ENCODE measurements around the gene RANBP3.

Gene RANBP3

GRCh38 chr19:6020166-6020882 lies 42.4 kb upstream of the RANBP3 start:
- Histone ChIP-seq H3K4me3 (ENCODE audit: insufficient read depth, low read depth, low read length) (no peak overlapping the region), H3K36me3 (ENCODE audit: control insufficient read depth, insufficient read depth, low read length) (no peaks in the 10 kb centered on the region), H3K9me3 (ENCODE audit: control insufficient read depth, low read length) (no peaks in the 10 kb centered on the region), H3K27ac (ENCODE audit: insufficient read depth, low read depth, low read length, poor library complexity, severe bottlenecking) (no peak overlapping the region), H3K4me1 (ENCODE audit: control insufficient read depth, insufficient read depth, low read length) (no peaks in the 10 kb centered on the region), H3K27me3 (ENCODE audit: control insufficient read depth, insufficient read depth, low read length, poor library complexity, severe bottlenecking) (peaks cover 3% of the 10 kb centered on the region)
- 92% methylated on average over 20 of the region's 20 CpGs for WGBS, 2 experiments

- Histone ChIP-seq H3K27me3 (ENCODE audit: control insufficient read depth, insufficient read depth, low read length, poor library complexity, severe bottlenecking) (peaks cover 3% of the 10 kb centered on the region), H3K4me1 (ENCODE audit: control insufficient read depth, insufficient read depth, low read length) (no peaks in the 10 kb centered on the region), H3K27ac (ENCODE audit: insufficient read depth, low read depth, low read length, poor library complexity, severe bottlenecking) (no peak overlapping the region), H3K4me3 (ENCODE audit: insufficient read depth, low read depth, low read length) (no peak overlapping the region), H3K9me3 (ENCODE audit: control insufficient read depth, low read length) (no peaks in the 10 kb centered on the region), H3K36me3 (ENCODE audit: control insufficient read depth, insufficient read depth, low read length) (no peaks in the 10 kb centered on the region)
- WGBS, 2 experiments = 56% methylated on average over 10 of the region's 10 CpGs
Measured at GRCh38 chr19:6018786-6019185, 40.8 kb upstream of the RANBP3 start.

- H3K4me3 ChIP-seq (ENCODE audit: insufficient read depth, low read depth, low read length) = no peak overlapping the region
- H3K27ac ChIP-seq (ENCODE audit: insufficient read depth, low read depth, low read length, poor library complexity, severe bottlenecking) = no peak overlapping the region
- H3K9me3 ChIP-seq (ENCODE audit: control insufficient read depth, low read length) = no peaks in the 10 kb centered on the region
- H3K4me1 ChIP-seq (ENCODE audit: control insufficient read depth, insufficient read depth, low read length) = no peaks in the 10 kb centered on the region
- 88 to 91% methylated on average over 9 to 10 of the region's 11 CpGs for WGBS, 2 experiments
- H3K27me3 ChIP-seq (ENCODE audit: control insufficient read depth, insufficient read depth, low read length, poor library complexity, severe bottlenecking) = peaks cover 3% of the 10 kb centered on the region
- no peaks in the 10 kb centered on the region for H3K36me3 ChIP-seq (ENCODE audit: control insufficient read depth, insufficient read depth, low read length)
Measured at GRCh38 chr19:6017576-6017975, 39.6 kb upstream of the RANBP3 start.

GRCh38 chr19:6015841-6016545 lies 38.1 kb upstream of the RANBP3 start:
- Histone ChIP-seq H3K27me3 (ENCODE audit: control insufficient read depth, insufficient read depth, low read length, poor library complexity, severe bottlenecking) (no peaks in the 10 kb centered on the region), H3K9me3 (ENCODE audit: control insufficient read depth, low read length) (no peaks in the 10 kb centered on the region), H3K36me3 (ENCODE audit: control insufficient read depth, insufficient read depth, low read length) (no peaks in the 10 kb centered on the region), H3K27ac (ENCODE audit: insufficient read depth, low read depth, low read length, poor library complexity, severe bottlenecking) (no peak overlapping the region), H3K4me3 (ENCODE audit: insufficient read depth, low read depth, low read length) (no peak overlapping the region), H3K4me1 (ENCODE audit: control insufficient read depth, insufficient read depth, low read length) (no peaks in the 10 kb centered on the region)
- 93 to 95% methylated on average over 26 of the region's 26 CpGs for WGBS, 2 experiments

GRCh38 chr19:6014551-6015135 lies 36.7 kb upstream of the RANBP3 start:
- Histone ChIP-seq H3K36me3 (ENCODE audit: control insufficient read depth, insufficient read depth, low read length) (no peaks in the 10 kb centered on the region), H3K4me1 (ENCODE audit: control insufficient read depth, insufficient read depth, low read length) (no peaks in the 10 kb centered on the region), H3K27me3 (ENCODE audit: control insufficient read depth, insufficient read depth, low read length, poor library complexity, severe bottlenecking) (no peaks in the 10 kb centered on the region), H3K4me3 (ENCODE audit: insufficient read depth, low read depth, low read length) (no peak overlapping the region), H3K27ac (ENCODE audit: insufficient read depth, low read depth, low read length, poor library complexity, severe bottlenecking) (no peak overlapping the region), H3K9me3 (ENCODE audit: control insufficient read depth, low read length) (no peaks in the 10 kb centered on the region)
- WGBS, 2 experiments = 89 to 90% methylated on average over 13 of the region's 13 CpGs

- Histone ChIP-seq H3K36me3 (ENCODE audit: control insufficient read depth, insufficient read depth, low read length) (no peaks in the 10 kb centered on the region), H3K27me3 (ENCODE audit: control insufficient read depth, insufficient read depth, low read length, poor library complexity, severe bottlenecking) (no peaks in the 10 kb centered on the region), H3K4me3 (ENCODE audit: insufficient read depth, low read depth, low read length) (no peak overlapping the region), H3K9me3 (ENCODE audit: control insufficient read depth, low read length) (no peaks in the 10 kb centered on the region), H3K27ac (ENCODE audit: insufficient read depth, low read depth, low read length, poor library complexity, severe bottlenecking) (no peak overlapping the region), H3K4me1 (ENCODE audit: control insufficient read depth, insufficient read depth, low read length) (no peaks in the 10 kb centered on the region)
- WGBS, 2 experiments = 91 to 92% methylated on average over 18 of the region's 18 CpGs
Measured at GRCh38 chr19:6012426-6013170, 34.7 kb upstream of the RANBP3 start.

GRCh38 chr19:6011794-6012193 lies 33.9 kb upstream of the RANBP3 start:
- H3K27ac ChIP-seq (ENCODE audit: insufficient read depth, low read depth, low read length, poor library complexity, severe bottlenecking) = no peak overlapping the region
- no peak overlapping the region for H3K4me3 ChIP-seq (ENCODE audit: insufficient read depth, low read depth, low read length)
- no peaks in the 10 kb centered on the region for H3K4me1 ChIP-seq (ENCODE audit: control insufficient read depth, insufficient read depth, low read length)
- no peaks in the 10 kb centered on the region for H3K9me3 ChIP-seq (ENCODE audit: control insufficient read depth, low read length)
- H3K27me3 ChIP-seq (ENCODE audit: control insufficient read depth, insufficient read depth, low read length, poor library complexity, severe bottlenecking) = no peaks in the 10 kb centered on the region
- WGBS, 2 experiments = 82 to 84% methylated on average over 1 of the region's 1 CpG
- no peaks in the 10 kb centered on the region for H3K36me3 ChIP-seq (ENCODE audit: control insufficient read depth, insufficient read depth, low read length)

- Histone ChIP-seq H3K4me1 (ENCODE audit: control insufficient read depth, insufficient read depth, low read length) (no peaks in the 10 kb centered on the region), H3K27ac (ENCODE audit: insufficient read depth, low read depth, low read length, poor library complexity, severe bottlenecking) (no peak overlapping the region), H3K9me3 (ENCODE audit: control insufficient read depth, low read length) (no peaks in the 10 kb centered on the region), H3K36me3 (ENCODE audit: control insufficient read depth, insufficient read depth, low read length) (no peaks in the 10 kb centered on the region), H3K27me3 (ENCODE audit: control insufficient read depth, insufficient read depth, low read length, poor library complexity, severe bottlenecking) (no peaks in the 10 kb centered on the region), H3K4me3 (ENCODE audit: insufficient read depth, low read depth, low read length) (no peak overlapping the region)
- WGBS, 2 experiments = 85% methylated on average over 10 of the region's 10 CpGs
Measured at GRCh38 chr19:6011206-6011605, 33.3 kb upstream of the RANBP3 start.

- Histone ChIP-seq H3K27me3 (ENCODE audit: control insufficient read depth, insufficient read depth, low read length, poor library complexity, severe bottlenecking) (no peaks in the 10 kb centered on the region), H3K27ac (ENCODE audit: insufficient read depth, low read depth, low read length, poor library complexity, severe bottlenecking) (no peak overlapping the region), H3K4me3 (ENCODE audit: insufficient read depth, low read depth, low read length) (no peak overlapping the region), H3K9me3 (ENCODE audit: control insufficient read depth, low read length) (no peaks in the 10 kb centered on the region), H3K4me1 (ENCODE audit: control insufficient read depth, insufficient read depth, low read length) (no peaks in the 10 kb centered on the region), H3K36me3 (ENCODE audit: control insufficient read depth, insufficient read depth, low read length) (no peaks in the 10 kb centered on the region)
- 92 to 93% methylated on average over 16 of the region's 16 CpGs for WGBS, 2 experiments
Measured at GRCh38 chr19:6010107-6010506, 32.2 kb upstream of the RANBP3 start.

GRCh38 chr19:6007866-6008265 lies 29.9 kb upstream of the RANBP3 start:
- H3K36me3 ChIP-seq (ENCODE audit: control insufficient read depth, insufficient read depth, low read length) = no peaks in the 10 kb centered on the region

More at GRCh38 chr19:6007866-6008265, 29.9 kb upstream of the RANBP3 start:
- no peak overlapping the region for H3K4me3 ChIP-seq (ENCODE audit: insufficient read depth, low read depth, low read length)
- H3K27ac ChIP-seq (ENCODE audit: insufficient read depth, low read depth, low read length, poor library complexity, severe bottlenecking) = no peak overlapping the region
- H3K27me3 ChIP-seq (ENCODE audit: control insufficient read depth, insufficient read depth, low read length, poor library complexity, severe bottlenecking) = no peaks in the 10 kb centered on the region
- WGBS, 2 experiments = 92 to 94% methylated on average over 26 of the region's 26 CpGs
- no peaks in the 10 kb centered on the region for H3K9me3 ChIP-seq (ENCODE audit: control insufficient read depth, low read length)
- H3K4me1 ChIP-seq (ENCODE audit: control insufficient read depth, insufficient read depth, low read length) = no peaks in the 10 kb centered on the region

Measured in ectodermal cell (in vitro differentiated cells).